ENCODE results near the gene COL8A2.

COL8A2 gene

DNA sequence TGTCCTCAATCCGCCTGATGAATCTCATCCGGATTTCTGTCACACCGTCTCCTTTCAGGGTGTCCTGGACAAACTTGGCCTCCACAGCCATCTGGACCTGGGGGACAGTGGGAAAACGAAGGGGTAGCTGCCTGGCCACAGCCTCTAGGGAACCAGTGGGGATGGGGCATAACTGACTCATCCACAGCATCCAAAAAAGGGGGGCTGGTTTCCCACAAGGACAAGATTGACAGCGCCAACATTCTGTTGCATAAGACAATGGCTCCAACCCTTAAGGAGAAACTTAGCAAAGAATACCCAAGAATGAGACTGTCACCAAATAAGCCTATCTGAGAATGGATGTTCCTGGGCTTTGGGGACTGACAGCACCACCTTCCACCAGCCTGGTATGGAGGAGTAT is 12.2 kb upstream of the COL8A2 start:
- no peak for DNase-seq (ENCODE audit: low spot score)
- FAIRE-seq: no peak

DNA sequence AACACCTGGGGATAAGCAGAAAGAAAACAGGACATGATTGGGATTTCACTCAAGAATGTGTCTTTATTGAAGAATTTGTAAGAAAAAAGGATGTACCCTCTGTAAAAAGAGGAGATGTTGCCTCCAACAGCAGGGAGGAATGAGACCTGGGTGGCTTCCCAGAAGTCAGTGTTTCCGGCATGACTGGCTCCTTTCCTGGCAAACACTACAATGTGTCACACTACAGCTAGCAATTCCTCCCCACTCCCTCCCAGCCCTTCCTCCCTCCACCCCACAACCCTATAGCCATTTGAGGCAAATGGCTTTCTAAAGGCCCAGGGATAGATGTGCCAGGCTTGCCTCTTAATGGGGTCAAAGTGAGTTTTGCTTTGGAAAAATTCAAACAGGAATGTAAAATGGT is 11.5 kb upstream of the COL8A2 start:
- DNase-seq (ENCODE audit: low spot score) (no peak), FAIRE-seq (no peak)

GRCh38 chr1:36135796-36136195 is 10.8 kb upstream of the COL8A2 start:
- FAIRE-seq (no peak), DNase-seq (ENCODE audit: low spot score) (no peak)

GRCh38 chr1:36135330-36135667 is 10.3 kb upstream of the COL8A2 start:
- DNase-seq (ENCODE audit: low spot score) (no peak), FAIRE-seq (no peak)

DNA sequence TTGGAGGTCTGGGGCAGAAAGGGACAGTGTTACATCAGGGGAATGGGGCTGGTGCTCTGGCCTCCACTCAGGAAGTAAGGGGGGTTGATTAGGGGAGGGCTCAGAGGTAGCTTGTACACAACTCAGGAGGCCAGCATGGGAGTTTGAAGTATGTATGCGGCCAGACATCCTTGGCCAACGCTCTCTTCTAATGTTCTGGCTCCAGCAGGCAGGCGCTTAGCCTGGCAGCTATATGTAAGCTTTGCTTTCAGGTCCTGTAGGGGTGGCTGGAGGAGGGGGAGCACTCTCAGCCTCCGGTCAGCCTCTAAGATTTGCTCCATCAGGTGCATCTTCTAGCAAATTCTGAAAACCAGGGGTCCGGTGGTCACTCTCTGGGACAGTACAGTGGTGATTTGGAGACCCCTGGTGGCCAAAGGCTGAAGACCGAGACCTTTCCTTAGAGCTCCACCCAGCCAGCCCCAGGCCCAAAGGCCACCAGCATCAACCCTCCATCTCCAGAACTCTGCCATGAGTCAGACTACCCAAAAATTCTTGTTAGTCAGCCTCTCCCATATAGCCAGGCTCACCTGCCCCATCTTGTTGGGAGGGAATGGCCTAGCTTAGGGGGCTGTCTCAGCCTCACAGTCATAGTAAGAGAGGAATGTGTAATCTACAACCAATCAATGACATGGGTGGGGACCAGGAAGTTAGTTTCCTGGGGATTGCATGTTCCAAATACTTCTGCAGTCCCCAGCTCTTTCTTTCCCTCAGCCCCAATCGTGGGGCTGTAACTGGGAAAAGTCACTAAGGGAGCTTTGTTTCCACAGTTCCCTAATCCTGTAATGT is 9.7 kb upstream of the COL8A2 start:
- peak; percentile 57 for DNase-seq (ENCODE audit: low spot score)

DNA sequence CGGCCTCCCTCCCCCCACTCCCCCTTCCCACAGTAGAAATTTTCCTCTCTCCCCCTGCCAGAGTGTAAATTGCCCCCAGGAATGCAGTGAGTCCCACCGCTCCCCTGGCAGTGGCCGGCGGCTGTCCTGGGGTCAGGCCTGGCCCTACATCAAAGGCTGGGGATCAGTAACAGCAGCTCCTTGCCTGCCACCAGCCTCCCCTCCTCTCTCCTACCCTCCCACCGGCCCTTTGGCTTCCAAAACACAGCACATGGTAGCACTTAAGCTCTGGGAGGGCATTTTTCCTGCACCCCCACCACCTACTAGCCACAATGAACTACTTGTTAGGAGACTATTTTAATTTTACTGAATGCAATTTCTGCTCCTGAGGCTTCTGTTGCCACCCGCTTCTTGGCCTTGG is 9.0 kb upstream of the COL8A2 start:
- DNase-seq (ENCODE audit: low spot score) (no peak), FAIRE-seq (no peak)

More for the DNA sequence above, 9.7 kb upstream of the COL8A2 start:
- FAIRE-seq: no peak

- DNase-seq (ENCODE audit: low spot score) (peak; percentile 82), FAIRE-seq (peak; percentile 97)
Measured at GRCh38 chr1:36133484-36133883, 8.5 kb upstream of the COL8A2 start.

GRCh38 chr1:36132029-36132428 is 7.0 kb upstream of the COL8A2 start:
- FAIRE-seq (no peak), DNase-seq (ENCODE audit: low spot score) (no peak)

DNA sequence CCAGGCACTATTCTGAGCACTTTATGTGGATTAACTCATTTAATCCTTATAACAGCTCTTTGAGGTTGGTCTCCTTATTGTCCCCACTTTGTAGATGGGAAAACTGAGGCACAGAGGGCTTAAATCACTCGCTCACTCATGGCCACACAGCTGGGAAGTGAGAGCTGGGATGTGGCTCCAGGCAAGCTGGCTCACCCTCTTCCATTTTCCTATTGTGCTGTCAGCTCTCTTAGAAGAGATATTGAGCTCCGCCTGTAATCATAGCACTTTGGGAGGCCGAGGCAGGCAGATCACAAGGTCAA is 3.8 kb upstream of the COL8A2 start:
- no peak for DNase-seq (ENCODE audit: low spot score)
- no peak for FAIRE-seq

GRCh38 chr1:36128126-36128904 is 3.3 kb upstream of the COL8A2 start:
- peak; percentile 54 for DNase-seq (ENCODE audit: low spot score)
- peak; percentile 5 for FAIRE-seq

DNA sequence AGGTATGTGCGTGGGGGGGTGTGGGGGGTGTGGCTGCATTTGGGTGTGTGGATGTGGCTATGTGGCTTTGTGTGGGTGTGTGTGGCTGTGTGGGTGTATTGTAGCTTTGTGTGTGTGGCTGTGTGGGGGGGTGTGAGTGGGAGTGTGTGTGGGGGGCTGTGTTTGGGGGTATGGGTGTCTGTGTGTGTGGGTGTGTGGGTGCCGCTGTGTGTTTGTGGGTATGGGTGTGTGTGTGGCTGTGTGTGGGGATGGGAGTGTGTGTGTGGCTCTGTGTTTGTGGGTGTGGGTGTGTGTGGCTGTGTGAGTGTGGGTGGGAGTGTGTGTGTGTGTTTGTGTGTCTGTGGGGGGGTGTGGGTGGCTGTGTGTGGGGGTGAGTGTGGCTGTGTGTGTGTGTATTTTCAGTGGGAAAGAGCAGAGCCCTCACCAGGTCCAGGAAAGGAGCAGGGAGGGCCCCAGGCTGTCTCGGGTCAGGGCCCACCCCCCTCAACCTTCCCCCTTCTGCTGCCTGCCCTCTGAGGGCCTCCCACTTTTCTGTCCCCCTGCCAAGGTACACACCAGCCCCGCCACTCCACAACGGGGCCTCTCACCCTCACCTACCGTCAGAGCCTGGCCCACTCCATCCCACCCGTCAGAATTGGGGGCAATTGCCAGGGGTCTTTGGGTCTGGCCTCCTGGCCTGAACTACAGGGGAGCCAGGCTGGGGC is 1.9 kb upstream of the COL8A2 start:
- DNase-seq (ENCODE audit: low spot score) (no peak), FAIRE-seq (no peak)

- DNase-seq (ENCODE audit: low spot score) (no peak), FAIRE-seq (peak; percentile 96)
Measured at GRCh38 chr1:36126005-36126716, 1.1 kb upstream of the COL8A2 start.

- FAIRE-seq: no peak
- DNase-seq (ENCODE audit: low spot score): no peak
Measured at GRCh38 chr1:36124404-36125128, 456 bp downstream of the COL8A2 start.

GRCh38 chr1:36123356-36123755 is 1.7 kb downstream of the COL8A2 start:
- FAIRE-seq (no peak), DNase-seq (ENCODE audit: low spot score) (no peak)

DNA sequence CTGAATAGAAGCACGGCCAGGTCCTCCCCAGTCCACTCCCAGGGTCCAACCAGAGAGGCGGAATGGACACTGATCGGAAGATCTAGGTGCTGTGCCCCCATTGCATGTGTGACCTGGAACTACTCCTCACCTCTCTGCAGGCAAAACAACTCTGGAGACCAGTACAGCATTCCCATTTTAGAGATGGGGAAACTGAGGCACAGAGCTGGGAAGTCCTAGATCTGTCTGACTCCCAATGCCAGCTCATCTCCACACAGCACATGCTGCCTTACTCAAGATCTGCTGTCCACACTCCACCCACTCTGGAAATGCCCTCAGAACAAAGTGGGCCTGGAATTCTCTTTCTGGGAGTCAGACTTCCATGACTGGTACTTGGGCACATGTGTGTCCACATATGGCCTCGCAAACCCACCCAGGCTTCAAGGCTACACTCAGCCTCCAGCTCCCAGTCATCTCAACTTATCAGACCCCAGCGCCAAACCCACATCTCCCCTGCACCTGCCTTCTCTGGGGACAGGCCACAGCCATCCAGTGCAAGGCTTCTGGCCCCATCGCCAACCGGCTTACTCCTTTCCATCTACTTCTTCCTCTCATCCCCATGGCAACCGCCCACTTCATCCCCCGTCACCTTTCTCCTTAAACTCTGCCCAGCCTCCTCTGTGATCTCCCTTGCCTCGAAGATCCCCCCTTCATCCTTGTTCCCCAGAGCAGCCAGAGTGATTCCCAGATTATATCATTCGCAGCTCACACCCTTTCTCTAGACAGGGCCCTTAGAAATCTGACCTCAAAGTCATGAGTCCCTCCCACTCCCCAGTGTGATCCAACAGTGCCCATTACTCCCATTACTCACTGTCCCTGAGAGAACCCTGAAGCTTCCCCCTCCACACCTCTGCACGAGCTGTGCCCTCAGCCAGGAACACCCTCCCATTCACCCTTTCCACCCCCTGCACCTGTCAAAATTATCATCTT is 2.7 kb downstream of the COL8A2 start:
- DNase-seq (ENCODE audit: low spot score): no peak
- no peak for FAIRE-seq

DNA sequence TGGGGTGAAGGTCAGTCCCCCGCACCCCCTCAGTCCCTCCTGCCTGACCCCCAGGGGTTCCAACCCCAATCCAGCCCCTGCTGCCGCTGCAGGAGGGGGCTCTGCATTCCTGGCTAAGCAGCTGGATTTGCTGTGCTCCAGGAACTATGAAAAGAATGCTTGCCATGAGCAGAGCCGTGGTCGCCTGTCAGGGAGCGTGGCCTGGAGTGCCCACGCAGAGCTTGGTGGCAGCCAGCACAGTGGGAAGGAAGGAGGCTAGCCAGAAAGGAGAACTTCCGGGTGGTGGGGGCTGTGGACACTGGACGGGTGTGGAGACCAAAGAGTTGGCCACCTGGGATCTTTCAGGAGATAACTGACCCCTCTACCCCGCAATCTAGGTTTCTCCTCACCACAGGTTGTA is 5.6 kb downstream of the COL8A2 start:
- FAIRE-seq (no peak), DNase-seq (ENCODE audit: low spot score) (no peak)

- FAIRE-seq (no peak), DNase-seq (ENCODE audit: low spot score) (no peak)
Measured at GRCh38 chr1:36118447-36119204, 6.4 kb downstream of the COL8A2 start.

DNA sequence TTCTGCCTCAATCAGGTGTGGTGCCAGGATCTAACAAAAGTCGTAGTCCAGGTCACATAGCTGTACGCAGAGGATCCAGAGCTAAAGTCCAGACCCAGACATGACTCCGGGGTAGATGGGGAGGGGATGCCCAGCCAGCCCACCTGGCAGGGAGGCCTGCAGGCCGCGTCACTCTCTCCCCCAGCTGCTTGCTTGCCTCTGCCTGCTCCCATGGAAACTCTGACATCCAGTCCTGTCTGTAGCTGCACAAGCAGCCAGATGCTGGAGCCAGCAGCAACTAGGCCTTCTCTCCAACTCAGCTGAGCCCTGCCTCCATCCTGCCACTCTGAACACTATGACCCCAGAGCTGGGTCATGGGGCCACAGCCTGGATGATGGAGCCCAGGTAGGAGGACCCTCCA is 8.1 kb downstream of the COL8A2 start:
- FAIRE-seq: no peak
- DNase-seq (ENCODE audit: low spot score): no peak

- FAIRE-seq (no peak), DNase-seq (ENCODE audit: low spot score) (peak; percentile 43)
Measured at GRCh38 chr1:36115931-36116330, 9.1 kb downstream of the COL8A2 start.
